GM21381 (cell line): ENCODE results near the gene AFMID.
"Not testable (repeated sequence)": the region's sequence is repeated elsewhere in the genome, so short reads cannot be mapped to it uniquely, and the experiment has no call there.

ENCODE experiments used
- ATAC-seq: cut with Tn5 transposase; IDR thresholded peaks from one replicate; pipeline ENCODE4 v1.9.1; 2021; ENCODE audit warnings: mild to moderate bottlenecking, moderate library complexity; ENCODE audit not compliant: unreplicated experiment

Gene AFMID

DNA sequence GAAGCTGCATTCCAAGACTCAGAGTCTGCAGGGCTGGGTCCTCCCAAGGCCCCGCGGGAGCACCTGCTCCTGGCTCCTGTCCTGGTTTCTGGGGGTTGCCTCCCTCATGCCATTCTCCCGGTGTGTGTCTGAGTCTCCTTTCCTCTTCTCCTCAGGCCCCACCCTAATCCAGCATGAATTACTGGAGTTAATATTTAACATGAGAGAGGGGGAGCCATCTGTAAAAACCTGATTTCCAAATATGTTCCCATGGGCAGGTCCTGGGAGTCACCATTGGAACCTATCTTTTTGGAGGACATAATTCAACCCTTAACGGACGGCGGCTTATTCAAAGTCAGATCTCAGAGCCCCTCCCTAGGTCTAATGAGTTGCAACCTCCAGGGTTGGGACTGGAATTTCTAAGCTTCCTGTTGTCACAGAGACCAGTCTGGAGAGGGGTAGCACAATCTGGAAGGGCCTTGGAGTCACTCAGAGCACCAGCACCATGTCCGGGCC, 35.6 kb upstream of the AFMID start:
- no peak for ATAC-seq

DNA sequence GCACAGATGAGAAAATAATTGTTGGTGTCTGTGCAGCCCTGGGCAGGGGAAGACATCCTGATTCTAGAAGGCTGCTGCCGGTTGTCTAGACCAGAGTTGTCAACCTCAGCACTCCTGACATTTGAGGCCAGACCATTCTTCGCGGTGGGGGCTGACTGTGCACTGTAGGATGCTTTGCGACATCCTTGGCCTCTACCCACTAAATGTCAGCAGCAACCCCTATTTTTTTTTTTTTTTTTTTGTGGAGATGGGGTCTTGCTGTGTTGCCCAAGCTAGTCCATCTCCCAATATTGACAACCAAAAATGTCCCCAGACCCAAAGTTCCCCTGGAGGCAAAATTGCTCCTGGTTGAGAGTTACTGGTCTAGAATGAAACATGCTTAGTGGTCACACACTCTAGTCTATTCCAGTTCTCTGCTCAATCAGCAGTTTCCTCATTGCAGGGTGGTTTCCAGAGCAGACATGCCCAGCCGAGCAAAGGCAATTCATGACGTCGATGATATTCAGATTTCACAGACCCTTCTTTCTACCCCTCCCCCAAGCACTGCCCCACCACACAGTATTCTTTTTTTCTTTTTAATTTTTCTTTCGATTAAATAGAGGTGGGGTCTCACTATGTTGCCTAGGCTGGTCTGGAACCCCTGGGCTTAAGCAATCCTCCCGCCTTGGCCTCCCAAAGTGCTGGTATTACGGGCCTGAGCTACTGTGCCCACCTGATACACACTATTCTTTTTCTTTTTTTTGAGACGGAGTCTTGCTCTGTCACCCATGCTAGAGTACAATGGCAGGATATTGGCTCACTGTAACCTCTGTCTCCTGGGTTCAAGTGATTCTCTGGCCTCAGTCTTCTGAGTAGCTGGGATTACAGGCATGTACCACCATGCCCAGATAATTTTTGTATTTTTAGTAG, 32.0 kb upstream of the AFMID start:
- ATAC-seq, result peak; percentile 50

DNA sequence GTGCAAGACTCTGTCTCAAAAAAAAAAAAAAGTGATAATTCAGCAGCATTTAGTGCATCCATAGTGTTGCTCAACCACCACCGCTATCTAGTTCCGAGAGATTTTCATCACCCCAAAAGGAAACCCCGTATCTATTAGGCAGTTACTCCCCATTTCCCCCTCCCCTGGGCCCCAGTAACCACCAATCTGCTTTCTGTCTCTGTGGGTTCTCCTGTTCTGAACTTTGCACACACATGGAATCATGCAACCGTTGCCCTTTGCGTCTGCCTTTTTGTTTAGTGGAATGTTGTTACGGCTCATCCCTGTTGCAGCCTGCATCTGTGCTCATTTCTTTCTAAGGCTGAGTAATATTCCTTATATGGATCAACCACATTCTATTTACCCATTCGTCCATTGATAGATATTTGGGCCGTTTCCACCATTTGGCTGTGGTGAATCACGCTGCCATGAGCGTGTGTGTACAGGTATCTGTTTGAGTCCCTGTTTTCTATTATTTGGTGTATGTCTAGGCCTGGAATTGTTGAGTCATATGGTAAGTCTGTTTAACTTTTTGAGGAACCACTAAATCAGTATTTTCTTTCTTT, 27.5 kb upstream of the AFMID start:
- ATAC-seq, result no peak

DNA sequence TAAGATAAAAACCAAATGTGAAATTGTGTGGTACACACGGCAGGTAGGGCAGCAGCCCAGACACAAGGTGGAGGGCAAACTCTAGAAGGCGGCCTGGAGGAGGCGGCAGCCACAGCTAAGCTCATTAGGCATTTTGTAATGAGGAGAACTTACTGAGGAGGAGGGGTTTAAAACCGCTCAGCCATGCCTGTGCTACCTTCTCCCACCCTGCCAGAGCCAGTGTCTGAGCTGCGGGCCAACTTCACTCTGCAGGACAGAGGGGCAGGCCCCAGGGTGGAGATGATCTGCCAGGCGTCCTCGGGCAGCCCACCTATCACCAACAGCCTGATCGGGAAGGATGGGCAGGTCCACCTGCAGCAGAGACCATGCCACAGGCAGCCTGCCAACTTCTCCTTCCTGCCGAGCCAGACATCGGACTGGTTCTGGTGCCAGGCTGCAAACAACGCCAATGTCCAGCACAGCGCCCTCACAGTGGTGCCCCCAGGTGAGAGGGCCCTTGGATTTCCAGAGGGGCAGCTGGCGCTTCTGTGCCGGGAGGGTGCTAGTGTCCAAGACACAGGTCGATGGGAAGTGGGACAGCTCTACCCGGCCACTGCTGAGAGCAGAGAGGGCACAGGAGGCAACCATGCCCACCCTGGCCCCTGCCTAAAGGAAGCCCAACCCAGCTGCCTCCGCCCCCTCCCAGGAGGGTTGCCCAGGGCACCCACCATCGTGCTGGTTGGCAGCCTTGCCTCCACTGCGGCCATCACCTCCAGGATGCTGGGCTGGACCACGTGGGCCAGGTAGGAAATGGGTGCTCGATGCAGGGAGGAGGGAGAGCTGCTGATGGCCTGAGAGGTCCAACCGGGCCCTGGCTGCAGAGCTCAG, 23.0 kb upstream of the AFMID start:
- no peak for ATAC-seq

DNA sequence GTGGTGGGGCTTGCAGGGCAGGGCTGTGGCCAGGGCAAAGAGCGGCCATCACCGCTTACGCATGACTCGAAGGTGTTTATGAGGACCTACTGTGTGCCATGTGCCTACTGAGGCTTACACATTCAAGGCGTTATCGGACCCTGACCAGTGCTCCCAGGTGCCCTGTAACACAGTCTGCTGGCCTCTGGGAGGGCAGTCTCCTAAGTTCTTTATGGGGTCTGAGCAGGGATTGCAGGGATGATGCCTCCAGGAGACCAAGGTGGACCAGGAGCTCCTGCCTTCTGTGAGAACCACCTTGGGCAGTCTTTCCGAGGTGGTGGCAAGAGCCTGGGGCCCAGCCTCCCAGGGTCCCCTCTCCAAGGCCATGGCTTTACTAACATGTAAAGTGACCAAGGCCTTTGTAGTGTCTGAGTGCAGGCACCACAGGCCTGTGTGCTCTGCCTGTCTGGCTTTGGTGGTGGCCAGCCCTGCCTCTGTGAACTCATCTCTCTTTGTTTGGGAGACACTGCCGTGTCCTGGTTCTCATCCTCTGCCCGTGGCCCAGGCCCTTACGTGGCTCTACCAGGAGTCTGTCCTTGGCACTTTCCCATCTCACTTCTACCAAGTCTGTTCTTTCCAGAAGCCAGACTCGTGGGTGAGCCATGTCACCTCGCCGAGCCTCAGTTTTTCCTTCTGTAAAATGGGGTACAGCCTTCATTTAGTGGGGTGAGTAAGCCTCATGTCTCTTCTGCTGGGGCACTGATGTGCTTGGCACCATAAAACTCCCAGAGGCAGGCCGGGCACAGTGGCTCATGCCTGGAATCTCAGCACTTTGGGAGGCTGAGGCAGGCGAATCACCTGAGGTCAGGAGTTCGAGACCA, 22.2 kb upstream of the AFMID start:
- no peak for ATAC-seq

DNA sequence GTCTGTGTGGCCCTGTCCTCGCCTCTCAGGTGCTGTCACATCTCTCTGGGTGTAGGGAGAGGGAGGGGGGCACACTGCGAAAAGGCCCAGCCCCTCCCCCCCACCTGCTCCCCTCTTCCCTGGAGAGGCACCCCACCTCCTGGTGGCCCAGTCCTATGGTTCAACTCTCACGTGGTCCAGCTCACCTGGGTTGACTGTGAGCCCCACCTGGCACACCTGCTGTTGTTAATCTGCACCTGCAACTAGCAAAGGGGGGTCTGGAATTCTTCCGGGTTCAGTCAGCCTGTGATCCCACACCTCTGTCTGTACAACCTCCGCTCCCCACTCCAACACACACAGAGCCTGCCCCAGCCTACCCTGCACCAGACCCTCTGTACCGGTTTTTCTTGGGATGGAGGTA, 20.7 kb upstream of the AFMID start:
- no peak for ATAC-seq

DNA sequence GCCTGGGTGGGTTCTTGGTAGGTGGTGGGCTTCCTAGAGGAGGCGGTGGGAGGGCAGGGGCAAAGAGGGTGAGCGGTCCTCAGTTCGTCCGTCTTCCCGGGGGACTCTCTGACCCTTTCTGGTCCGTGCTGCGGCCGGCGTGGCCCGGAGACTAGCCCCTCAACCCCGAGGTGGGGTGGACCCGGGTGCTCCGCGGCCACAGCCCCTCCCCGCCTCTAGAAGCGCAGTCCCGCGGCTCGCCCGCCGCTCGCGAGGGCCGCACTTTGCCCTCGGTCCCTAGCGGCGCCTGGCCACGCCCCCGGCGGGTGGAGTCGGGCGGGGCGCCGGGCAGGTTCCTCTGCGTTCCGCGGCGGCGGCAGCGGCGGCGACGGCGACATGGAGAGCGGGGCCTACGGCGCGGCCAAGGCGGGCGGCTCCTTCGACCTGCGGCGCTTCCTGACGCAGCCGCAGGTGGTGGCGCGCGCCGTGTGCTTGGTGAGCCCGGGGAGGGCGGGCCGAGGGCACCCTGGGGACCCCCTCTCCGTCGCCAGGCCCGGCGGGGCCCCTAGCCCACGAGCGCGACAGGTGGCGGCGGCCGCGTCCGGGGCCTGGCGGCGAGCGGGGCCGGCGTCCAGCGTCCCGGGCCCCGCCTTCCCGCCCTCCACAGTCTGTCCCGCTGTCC, 18.8 kb upstream of the AFMID start, which contains the start of gene SYNGR2:
SYNGR2 (plus strand) TSS at position 340 of the 661 bp plus-strand sequence; CDS start at position 376, 36 bp downstream.
- peak; percentile 58 for ATAC-seq

DNA sequence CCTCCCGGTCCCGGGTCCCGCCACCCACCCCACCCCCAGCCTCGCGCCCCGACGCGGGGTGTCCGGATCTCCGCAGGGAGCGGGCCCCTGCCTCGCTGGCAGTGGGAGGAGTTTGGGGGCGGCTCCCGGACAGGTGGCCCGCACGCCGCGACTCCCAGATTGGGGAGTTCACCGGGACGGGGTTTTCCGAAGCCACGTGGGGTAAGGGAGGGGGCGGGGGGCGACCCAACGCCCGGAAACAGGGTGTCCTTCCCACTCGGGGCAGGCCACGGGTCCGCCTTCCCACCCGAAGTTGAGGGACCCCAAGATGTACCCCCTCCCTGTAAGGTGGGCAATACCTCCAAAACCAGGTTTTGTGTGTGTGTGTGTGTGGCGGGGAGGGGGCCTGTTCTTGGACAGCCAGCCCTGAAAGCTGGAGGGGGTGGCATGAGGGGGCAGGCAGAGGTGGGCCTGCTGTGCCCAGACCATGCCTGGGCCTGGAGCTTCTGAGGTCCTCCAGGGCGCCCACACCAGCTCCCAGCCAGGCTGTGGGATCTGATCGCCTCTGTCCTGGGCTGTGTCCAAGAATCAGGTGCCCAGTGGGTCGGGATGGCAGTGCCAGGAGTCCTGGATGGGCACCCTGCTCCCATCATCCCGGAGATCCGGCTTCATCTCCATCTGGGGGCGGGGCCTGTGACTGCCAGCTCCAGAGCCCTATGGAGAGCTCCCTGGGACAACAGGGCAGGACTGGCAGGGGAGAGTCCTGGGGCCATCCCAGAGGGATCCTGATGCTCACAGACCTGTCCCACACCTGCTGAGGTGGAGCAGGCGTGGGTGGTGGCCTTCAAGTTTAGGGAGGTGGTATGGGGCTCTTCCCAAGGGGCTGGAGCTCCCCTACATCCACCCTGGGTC, 18.0 kb upstream of the AFMID start:
- ATAC-seq, result peak; percentile 30

DNA sequence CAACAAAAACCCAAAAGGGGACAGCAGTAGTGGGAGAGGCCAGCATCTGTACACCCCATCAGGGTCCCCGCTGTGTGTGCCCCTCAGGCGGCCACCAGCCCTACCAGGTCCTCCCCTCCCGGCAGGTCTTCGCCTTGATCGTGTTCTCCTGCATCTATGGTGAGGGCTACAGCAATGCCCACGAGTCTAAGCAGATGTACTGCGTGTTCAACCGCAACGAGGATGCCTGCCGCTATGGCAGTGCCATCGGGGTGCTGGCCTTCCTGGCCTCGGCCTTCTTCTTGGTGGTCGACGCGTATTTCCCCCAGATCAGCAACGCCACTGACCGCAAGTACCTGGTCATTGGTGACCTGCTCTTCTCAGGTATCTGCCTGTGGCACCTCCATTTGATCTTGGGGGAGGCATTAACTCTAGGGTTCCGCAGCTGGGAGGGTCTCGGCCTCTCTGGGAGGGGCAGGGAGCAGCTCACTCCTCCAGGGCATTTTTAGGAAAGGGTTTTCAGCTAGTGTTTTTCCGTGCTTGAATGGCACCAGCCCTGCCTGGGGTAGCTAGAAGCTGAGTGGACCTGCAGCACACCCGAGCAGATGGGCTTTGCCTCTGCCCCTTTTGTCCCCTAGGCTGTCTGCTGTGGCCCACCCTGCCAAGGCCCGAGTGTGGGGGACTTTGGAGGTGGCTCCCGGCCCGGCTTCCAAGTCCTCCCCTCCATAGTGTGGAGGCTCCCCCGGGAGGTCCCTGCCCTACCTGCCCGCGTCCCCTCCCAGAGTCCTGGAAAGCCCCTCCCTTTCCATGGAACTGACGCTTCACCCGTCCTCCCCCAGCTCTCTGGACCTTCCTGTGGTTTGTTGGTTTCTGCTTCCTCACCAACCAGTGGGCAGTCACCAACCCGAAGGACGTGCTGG, 16.2 kb upstream of the AFMID start:
- ATAC-seq, result no peak

DNA sequence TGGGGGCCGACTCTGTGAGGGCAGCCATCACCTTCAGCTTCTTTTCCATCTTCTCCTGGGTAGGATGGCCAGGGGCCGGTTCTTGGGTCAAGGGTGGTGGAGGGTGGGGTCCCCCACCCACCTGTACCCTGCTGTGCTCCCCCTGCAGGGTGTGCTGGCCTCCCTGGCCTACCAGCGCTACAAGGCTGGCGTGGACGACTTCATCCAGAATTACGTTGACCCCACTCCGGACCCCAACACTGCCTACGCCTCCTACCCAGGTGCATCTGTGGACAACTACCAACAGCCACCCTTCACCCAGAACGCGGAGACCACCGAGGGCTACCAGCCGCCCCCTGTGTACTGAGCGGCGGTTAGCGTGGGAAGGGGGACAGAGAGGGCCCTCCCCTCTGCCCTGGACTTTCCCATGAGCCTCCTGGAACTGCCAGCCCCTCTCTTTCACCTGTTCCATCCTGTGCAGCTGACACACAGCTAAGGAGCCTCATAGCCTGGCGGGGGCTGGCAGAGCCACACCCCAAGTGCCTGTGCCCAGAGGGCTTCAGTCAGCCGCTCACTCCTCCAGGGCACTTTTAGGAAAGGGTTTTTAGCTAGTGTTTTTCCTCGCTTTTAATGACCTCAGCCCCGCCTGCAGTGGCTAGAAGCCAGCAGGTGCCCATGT, 15.4 kb upstream of the AFMID start:
- ATAC-seq, result not testable (repeated sequence)

DNA sequence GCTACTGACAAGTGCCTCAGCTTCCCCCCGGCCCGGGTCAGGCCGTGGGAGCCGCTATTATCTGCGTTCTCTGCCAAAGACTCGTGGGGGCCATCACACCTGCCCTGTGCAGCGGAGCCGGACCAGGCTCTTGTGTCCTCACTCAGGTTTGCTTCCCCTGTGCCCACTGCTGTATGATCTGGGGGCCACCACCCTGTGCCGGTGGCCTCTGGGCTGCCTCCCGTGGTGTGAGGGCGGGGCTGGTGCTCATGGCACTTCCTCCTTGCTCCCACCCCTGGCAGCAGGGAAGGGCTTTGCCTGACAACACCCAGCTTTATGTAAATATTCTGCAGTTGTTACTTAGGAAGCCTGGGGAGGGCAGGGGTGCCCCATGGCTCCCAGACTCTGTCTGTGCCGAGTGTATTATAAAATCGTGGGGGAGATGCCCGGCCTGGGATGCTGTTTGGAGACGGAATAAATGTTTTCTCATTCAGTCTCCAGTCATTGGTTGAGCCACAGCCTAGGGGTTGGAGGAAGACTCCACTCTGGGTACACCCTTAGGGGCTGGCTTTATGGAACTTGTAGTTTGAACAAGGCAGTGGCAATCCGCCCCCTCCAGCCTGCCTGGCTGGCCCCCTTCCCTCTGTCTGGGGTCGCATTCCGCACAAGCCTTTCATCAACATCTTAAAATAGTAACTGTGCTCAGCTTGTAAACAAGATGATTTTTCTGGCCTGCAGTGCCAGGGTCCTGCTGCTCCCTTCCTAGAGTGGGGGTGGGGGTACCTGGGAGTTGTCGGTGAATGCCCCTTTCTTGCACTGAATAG, 14.7 kb upstream of the AFMID start:
- no peak for ATAC-seq

DNA sequence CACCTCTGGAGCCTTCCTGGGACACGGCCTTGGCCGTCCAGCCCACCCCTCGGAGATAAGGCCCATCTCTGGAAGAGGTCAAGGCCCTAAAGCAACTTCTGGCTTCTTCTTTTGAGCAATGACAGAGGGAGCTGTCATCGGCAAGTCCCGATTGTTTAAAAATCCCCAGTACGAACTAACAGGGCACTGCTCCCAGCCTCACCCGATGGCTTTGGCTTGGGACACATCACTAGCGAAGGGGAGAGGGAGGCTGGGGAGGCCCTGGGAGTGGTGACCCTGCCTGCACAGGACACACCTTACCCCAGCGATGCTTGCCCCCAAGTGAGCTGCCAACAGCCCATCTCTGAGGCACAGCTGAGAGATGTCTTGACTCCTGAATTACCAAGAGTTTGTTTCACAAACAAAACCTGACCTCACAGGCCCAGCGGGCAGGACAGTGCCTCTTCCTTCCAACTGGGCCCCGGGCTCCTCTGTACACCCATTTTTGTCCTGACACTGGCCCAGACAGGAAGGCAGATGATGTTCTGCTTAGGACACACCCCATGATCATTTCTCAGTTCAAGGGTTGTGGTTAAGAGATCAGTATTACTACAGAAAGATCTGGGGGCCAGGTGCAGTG, 14.0 kb upstream of the AFMID start:
- peak; percentile 33 for ATAC-seq

DNA sequence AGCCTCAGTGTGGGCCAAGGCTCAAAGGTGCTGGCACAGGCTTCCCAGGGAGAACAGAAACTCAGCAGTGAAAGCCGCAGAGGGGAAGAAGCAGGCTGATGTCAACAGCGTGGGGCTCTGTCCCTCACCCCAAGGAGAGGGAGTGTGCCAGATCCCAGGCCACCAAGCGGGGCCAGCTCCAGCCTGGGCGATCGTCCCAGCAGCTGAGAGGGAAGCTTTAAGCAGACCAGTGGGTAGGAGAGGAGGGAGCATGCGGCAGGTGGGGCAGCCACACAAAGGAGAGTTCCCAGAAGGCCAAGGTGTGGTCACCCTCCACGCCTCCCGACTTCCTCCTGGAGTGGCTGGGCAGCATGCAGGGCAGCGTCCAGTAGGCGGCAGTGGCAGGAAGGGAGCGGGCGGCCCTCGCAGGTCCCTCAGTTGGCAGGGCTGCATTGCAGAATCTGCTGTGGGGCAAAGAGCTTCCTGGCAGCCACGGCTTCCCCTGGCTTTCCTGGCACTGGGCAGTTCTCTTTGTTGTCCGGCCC, 12.8 kb upstream of the AFMID start:
- no peak for ATAC-seq

DNA sequence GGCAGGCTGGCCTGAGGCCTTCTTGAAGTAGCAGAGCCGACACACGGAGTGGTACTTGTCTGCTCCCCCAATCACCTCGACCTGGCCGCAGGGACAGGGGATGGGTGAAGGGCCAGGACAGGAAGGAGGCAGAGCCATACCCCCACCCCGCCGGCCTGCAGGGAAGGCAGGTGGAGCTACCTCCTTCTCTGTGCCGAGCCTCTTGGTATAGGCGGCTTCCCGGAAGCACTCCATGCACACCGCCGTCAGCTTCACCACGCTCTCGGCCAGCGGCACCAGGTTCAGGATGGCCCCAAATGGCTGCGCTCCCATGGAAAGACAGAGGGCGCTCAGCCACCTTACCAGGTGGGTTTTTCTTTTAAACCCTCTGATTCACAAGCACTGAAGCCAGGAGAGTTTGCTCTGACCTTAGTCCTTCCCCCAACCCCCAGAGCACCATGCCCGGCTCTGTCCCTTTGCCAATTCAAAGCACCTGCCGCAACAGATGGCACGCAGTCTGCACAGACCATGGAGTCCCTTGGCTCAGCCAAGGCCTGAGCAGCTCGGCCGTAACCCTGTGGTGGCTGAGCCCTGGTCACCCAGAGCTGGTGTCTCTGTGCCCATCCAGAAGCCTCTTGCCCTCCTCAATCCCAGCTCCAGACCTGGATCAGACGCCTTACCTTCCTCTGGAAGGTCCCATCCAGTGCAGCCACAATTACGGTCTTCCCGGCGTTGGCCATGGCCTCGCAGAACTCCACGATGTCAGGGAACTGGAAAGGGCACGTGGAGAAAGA, 12.1 kb upstream of the AFMID start:
- no peak for ATAC-seq

DNA sequence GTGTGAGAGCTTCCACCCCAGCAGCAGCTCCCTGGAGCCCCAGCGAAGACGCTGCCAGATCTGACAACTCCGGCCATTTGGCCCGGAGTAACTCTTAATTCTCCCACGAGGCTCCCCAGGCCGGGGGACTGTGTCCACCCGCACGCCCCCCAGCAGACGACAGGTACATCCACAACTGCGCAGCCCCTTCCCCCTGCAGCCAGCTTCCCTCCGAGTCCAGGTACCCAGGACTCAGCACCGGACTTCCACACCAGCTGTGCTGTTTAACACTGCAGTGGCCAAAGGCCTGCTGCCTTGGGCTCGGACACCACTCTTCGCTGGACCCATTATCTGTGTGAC, 11.6 kb upstream of the AFMID start:
- ATAC-seq, result no peak
